Activated CD8-positive, alpha-beta memory T cell treated with anti-CD3 and anti-CD28 coated beads, Interleukin-2, amount 10 ng/mL, durations not matched to agents 7 days and 5 days (primary cell): ENCODE measurements around the gene USP12. TPM values are rescaled to one million over a fixed set of nuclear protein-coding genes. Genes with fewer than 3 reads are reported as not detected.
A peak's percentile ranks its signal among the peaks of the same experiment; 100 is the strongest.

Source experiments
- ATAC-seq: fragments of 150-1000 bp; cut with Tn5 transposase; one replicate; pipeline ENCODE4 v1.10.0; 2021; ENCODE audit warnings: moderate library complexity
- CTCF ChIA-PET: fragments of 350-600 bp; sonication (Branson Sonifier 250); formaldehyde crosslinking; loops from one replicate; lab custom pipeline; 2021; ENCODE audit warnings: antibody characterized with exemption; lab: Charles Lee
- DNase-seq: peaks from one replicate; pipeline ENCODE4 v3.0.0-alpha.2; 2020
- H3K27ac Mint-ChIP-seq: one replicate; pipeline ENCODE4 v1.8.0; 2021; ENCODE audit warnings: mild to moderate bottlenecking, mixed read lengths
- H3K27me3 Mint-ChIP-seq: one replicate; pipeline ENCODE4 v1.8.0; 2021; ENCODE audit warnings: mixed read lengths
- H3K36me3 Mint-ChIP-seq: one replicate; pipeline ENCODE4 v1.8.0; 2021; ENCODE audit warnings: mild to moderate bottlenecking, mixed read lengths
- H3K4me1 Mint-ChIP-seq: one replicate; pipeline ENCODE4 v1.8.0; 2021; ENCODE audit warnings: mixed read lengths
- H3K4me3 Mint-ChIP-seq: one replicate; pipeline ENCODE4 v1.8.0; 2021; ENCODE audit warnings: mild to moderate bottlenecking, moderate library complexity, mixed read lengths
- H3K9me3 Mint-ChIP-seq: one replicate; pipeline ENCODE4 v1.8.0; 2022; ENCODE audit warnings: low read depth, mixed read lengths
- total RNA-seq, 2 experiments: library from RNA; stranded (reverse); gene quantifications; one replicate each; pipeline ENCODE4 v1.2.3, GENCODE V29; 2021

The USP12 gene
- total RNA-seq, 2 experiments from 2014 or later, result 32.0 to 38.9 TPM

DNA sequence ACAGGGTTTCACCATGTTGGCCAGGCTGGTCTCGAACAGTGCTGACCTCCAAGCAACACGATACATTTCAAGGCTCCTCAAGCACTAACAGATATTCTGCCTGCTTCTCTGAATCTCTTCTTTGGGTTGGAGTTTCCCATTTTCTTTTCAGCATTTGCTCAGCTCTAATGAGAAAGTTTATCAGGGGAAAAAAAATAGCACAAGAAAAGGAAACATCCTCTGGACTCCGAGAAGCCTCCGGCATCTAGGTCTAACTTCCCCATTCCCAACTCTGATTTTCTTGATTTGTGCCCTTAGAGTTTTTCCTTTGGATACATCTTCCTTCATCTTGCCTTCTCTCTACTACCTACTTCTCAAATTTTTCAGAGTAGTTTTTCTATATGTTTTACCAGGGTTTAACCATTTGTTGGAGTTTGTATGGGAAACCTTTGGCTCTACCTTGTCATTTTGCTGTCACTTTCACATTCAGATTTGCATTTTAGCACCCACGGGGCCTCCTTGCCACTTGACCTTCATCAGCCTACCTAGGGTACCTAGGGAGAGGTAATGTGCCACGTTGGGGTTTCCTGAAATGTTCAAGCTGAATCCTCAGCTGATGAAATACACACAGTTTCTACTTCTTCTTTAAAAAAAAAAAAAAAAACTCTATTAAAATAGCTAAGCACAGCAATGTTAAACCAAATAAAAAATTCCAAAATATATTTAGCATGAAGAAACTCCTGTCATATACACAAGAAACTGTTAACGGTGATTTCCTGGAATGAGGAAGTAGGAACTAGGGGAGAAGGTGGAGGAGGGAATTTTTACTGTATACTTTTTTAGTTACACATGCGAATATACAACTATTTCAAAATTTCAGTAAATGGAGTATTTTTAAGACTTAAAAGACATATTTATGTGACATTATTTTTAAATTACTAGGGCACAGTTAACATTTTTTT lies 5.1 kb upstream of the USP12 start:
- H3K9me3 Mint-ChIP-seq, result no peaks in the 10 kb centered on the region
- no peak overlapping the region for H3K27ac Mint-ChIP-seq
- H3K27me3 Mint-ChIP-seq, result no peaks in the 10 kb centered on the region
- H3K4me3 Mint-ChIP-seq, result no peak overlapping the region
- ATAC-seq, result no peak
- no peaks in the 10 kb centered on the region for H3K36me3 Mint-ChIP-seq
- DNase-seq, result no peak
- CTCF ChIA-PET, result no interaction called here
- peaks cover 22% of the 10 kb centered on the region for H3K4me1 Mint-ChIP-seq

DNA sequence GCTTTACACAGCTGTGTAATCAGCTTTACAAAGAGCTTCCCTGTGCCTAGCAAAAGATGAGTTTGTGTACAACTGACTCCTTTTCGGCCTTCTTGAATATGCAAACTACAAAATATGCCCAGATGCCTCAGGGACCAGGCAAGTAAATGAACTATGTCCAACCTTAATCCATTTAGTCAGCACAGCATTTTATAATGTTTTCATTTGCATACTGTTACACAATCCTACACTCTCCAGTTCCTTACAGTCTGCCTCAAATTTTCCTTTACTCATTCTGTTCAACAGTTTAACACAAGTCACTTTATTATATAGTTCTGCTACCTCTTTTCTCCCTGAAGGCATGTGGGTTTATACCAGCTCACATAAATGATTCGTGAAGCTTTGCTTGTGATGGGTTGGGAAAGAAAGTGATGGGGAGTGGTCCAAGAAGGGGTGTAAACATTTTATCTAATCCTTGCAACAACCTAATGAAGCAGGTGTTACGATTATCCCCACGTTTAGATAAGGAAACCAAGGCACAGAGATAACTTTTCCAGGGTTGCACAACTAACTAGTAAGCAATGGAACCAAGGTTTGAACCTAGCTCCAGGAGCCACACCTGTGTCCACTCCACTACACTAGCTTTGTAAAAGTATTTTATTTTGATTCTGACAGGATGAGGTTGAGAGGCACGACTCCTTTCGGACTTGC lies 3.3 kb upstream of the USP12 start:
- CTCF ChIA-PET, result interaction anchor here (0.9 kb wide), 1 partner anchor 189 kb away, joined by 3 read pairs; no protein-coding TSS in a partner anchor

DNA sequence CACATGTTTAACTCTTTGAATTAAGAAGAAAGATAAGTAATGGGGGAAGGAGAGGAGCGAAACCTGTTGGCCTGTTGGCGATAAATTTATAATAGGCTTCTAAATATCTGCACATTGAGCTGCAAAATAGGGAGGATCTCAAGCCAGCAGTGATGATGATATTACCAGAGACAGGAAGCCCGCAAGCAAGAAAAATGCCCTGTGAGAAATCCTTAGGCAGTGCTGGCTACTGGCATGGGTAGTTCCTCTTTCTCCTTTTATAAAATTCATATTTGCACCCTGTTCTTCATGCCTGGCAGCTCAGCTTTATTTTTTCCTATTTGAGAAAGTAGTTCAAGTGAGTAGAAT lies 858 bp upstream of the USP12 start:
- Mint-ChIP-seq H3K27me3 (no peaks in the 10 kb centered on the region), H3K9me3 (no peaks in the 10 kb centered on the region), H3K4me1 (peaks cover 49% of the 10 kb centered on the region), H3K4me3 (peak overlapping the region; percentile 79), H3K27ac (peak overlapping the region; percentile 88), H3K36me3 (peaks cover 3% of the 10 kb centered on the region)
- ATAC-seq (no peak), DNase-seq (peak; percentile 47)
- CTCF ChIA-PET, result interaction anchor here (0.7 to 1.8 kb wide), 4 partner anchors 28 to 187 kb away, joined by 3 to 5 read pairs (median 4); no protein-coding TSS in a partner anchor

More for the DNA sequence above, 3.3 kb upstream of the USP12 start:
- H3K36me3 Mint-ChIP-seq, result peaks cover 3% of the 10 kb centered on the region
- no peak overlapping the region for H3K27ac Mint-ChIP-seq
- DNase-seq (no peak), ATAC-seq (no peak)
- no peaks in the 10 kb centered on the region for H3K27me3 Mint-ChIP-seq
- H3K4me3 Mint-ChIP-seq, result no peak overlapping the region
- H3K9me3 Mint-ChIP-seq, result no peaks in the 10 kb centered on the region
- H3K4me1 Mint-ChIP-seq, result peaks cover 29% of the 10 kb centered on the region

DNA sequence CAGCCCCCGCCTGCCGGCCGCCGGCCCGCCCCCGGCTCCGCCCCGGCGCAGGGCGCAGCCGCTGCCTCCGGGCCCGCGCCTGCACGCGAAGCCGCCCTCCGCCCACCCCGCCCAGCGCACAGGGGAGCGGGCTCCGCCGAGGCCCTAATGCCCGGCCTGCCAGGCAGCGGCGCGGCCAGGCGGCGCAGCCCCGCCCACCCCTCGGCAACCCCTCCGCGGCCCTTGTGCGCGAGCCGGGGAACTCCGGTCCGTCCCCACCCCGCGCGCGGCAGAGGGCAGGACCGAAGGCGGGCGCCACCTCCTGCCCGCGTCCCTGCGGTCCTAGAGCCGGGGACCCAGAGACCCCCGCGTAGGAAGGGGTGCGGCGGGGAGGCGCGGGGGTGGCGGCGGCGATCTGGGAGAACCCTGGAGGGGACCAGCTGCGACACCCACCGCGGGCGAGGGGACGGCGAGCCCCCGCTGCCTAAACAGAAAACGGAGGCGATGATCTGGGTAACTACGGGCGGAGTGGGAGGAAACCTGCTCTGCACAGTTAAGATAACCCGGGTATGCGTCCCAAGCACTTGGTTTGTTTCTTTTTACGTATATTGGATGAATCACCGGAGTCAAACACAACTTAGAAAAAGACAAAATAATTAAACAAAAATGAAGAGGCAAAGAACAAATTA lies 350 bp upstream of the USP12 start:
- peak; percentile 91 for ATAC-seq
- peaks cover 49% of the 10 kb centered on the region for H3K4me1 Mint-ChIP-seq

DNA sequence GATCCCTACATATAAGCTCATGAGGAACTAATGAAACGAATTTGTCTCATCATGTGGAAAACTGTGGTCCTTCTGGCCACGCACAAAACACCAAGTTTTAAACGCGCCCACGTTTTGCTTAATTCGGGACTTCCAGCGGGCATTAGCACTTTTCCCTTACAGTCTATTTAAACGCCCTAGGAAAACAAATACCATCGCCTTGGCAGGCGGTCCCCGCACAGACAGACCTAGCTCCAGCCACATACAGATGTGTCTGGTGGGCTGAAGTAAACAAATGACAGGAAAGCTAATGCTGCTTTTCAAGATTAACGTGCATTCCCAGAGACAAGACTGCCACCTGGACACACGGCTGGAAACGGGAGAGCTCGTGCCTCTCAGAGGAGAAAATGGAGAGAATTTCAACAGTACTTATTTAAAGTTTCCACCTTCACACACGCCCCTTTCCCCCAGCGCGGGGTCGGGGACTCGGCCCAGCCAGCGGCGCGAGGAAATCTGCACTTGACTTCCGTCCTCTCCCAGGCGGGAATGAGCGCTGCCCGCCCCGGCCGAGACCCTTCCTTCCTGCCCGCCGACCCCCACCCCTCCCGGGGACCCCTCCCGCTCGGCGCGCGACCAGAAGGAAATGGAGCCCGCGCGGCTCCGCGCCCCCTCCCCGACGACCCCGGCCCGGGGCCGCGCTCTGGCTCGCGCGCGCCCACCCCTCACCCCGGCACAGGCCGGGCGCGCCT lies 931 bp downstream of the USP12 start:
- peak overlapping the region; percentile 92 for H3K4me3 Mint-ChIP-seq
- H3K27ac Mint-ChIP-seq, result peak overlapping the region; percentile 97
- ATAC-seq (no peak), DNase-seq (peak; percentile 51)
- no peaks in the 10 kb centered on the region for H3K27me3 Mint-ChIP-seq
- CTCF ChIA-PET, result interaction anchor here (0.9 to 1.5 kb wide), 5 partner anchors 10 to 185 kb away, joined by 3 to 7 read pairs (median 4); partner anchors contain the start of gene RASL11A
- H3K9me3 Mint-ChIP-seq, result no peaks in the 10 kb centered on the region
- H3K4me1 Mint-ChIP-seq, result peaks cover 53% of the 10 kb centered on the region
- peaks cover 4% of the 10 kb centered on the region for H3K36me3 Mint-ChIP-seq

More for the DNA sequence above, 350 bp upstream of the USP12 start:
- CTCF ChIA-PET, result interaction anchor here (0.7 to 1.8 kb wide), 4 partner anchors 29 to 187 kb away, joined by 3 to 5 read pairs (median 4); no protein-coding TSS in a partner anchor
- Mint-ChIP-seq H3K27ac (peak overlapping the region; percentile 88), H3K4me3 (peak overlapping the region; percentile 79), H3K9me3 (no peaks in the 10 kb centered on the region), H3K36me3 (peaks cover 3% of the 10 kb centered on the region), H3K27me3 (no peaks in the 10 kb centered on the region)
- peak; percentile 94 for DNase-seq

DNA sequence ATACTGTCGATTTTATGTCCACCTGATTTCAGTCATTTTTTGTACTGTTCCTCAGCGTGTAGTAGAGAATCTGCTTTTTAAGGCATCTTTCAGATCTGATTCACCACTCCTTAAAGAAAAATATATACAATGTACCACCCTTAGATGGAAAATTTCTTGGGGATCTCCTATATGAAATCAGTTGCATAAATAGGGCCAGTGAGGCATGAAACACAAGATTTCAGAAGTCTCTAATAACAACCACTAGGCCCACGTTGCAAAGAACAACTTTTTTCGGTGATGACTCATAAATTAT lies 1.4 kb downstream of the USP12 start:
- Mint-ChIP-seq H3K36me3 (peaks cover 7% of the 10 kb centered on the region), H3K27me3 (no peaks in the 10 kb centered on the region), H3K4me3 (peak overlapping the region; percentile 92), H3K9me3 (no peaks in the 10 kb centered on the region), H3K27ac (peak overlapping the region; percentile 97), H3K4me1 (peaks cover 57% of the 10 kb centered on the region)
- CTCF ChIA-PET, result interaction anchor here (0.9 to 1.5 kb wide), 5 partner anchors 10 to 185 kb away, joined by 3 to 7 read pairs (median 4); partner anchors contain the start of gene RASL11A
- DNase-seq, result no peak
- ATAC-seq, result no peak

DNA sequence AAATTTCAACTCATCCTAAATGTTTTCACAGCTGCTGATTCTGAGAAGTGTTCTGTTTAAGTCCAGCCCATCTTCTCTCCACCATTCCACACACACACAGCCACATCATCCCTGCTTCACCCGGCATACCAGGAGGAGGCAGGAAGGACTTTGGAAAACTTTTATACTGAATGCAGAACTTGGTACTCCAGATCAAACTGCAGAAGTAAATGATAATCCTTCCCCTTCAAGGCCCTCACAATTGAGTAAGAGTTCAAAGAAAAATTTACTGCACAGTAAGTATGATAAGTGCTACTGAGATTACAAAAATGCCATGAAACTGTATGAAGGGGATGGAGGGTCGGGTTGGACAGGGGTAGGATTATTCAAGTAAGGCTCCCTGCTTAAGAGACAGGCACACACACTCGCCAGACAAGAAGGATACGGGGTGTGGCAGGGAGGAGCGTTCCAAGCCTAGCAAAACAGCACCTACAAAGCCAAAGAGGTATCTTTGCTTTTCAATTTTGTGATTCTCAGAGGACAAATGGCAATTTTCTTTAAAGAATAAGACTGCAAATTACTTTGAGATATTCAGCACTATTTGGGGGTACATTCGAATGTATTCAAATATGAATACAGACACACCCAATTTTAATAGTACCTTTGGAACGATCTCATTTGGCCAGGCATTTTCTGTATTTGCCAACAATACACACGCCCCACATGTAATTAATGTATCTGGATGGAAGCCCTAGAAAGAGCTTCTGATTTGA lies 2.5 kb downstream of the USP12 start:
- Mint-ChIP-seq H3K36me3 (peaks cover 7% of the 10 kb centered on the region), H3K27me3 (no peaks in the 10 kb centered on the region), H3K4me1 (peaks cover 57% of the 10 kb centered on the region), H3K4me3 (peak overlapping the region; percentile 92), H3K27ac (peak overlapping the region; percentile 61), H3K9me3 (no peaks in the 10 kb centered on the region)
- DNase-seq (no peak), ATAC-seq (no peak)
- CTCF ChIA-PET, result interaction anchor here (1.4 to 1.5 kb wide), 2 partner anchors 8 to 183 kb away, joined by 4 read pairs; no protein-coding TSS in a partner anchor

DNA sequence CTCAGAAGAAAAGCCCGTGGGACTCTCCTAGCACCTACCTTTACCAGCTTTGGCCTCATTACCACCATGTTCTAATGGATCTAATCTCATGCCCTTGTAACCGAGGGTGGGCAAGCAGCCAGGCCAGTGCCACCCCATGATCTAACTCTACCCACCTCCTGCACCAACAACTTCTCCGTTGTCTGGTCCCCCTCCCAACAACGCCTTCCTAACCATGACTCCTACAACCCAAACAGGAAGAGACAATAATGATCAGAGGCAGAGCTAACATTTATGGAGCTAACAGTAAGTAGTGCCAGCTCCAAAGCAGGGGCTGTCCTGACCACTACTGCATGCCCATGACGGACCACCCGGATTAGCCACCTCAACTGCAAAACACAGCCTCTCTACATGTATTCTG lies 3.5 kb downstream of the USP12 start:
- Mint-ChIP-seq H3K4me1 (peaks cover 58% of the 10 kb centered on the region), H3K27ac (peak overlapping the region; percentile 4), H3K4me3 (peak overlapping the region; percentile 23), H3K27me3 (no peaks in the 10 kb centered on the region), H3K9me3 (no peaks in the 10 kb centered on the region), H3K36me3 (peaks cover 12% of the 10 kb centered on the region)
- CTCF ChIA-PET, result interaction anchor here (1.5 kb wide), 1 partner anchor 182 kb away, joined by 4 read pairs; no protein-coding TSS in a partner anchor
- no peak for DNase-seq
- ATAC-seq, result no peak

DNA sequence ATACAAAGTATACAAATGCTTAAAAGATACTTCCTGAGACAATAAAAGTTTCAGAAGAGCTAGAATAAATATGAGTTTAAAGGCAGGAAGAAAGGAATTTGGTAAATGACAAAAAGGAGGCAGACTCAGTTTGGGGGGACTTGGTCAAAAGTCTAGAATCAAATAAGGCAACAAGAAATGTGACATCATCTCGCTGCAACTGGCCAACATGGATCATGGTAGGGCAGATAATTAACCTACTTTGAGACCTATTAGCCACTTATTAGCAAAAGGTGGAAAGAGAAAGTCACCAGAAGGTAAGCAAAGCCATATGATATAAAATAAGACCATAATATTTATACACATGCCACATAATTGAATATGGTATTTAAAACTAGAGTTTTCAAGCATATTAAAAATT lies 5.3 kb downstream of the USP12 start:
- H3K36me3 Mint-ChIP-seq, result peaks cover 19% of the 10 kb centered on the region
- DNase-seq (no peak), ATAC-seq (no peak)
- H3K27ac Mint-ChIP-seq, result no peak overlapping the region
- peaks cover 61% of the 10 kb centered on the region for H3K4me1 Mint-ChIP-seq
- H3K9me3 Mint-ChIP-seq, result no peaks in the 10 kb centered on the region
- peak overlapping the region; percentile 6 for H3K4me3 Mint-ChIP-seq
- no peaks in the 10 kb centered on the region for H3K27me3 Mint-ChIP-seq
- CTCF ChIA-PET, result interaction anchor here (1.1 kb wide), 1 partner anchor 80 kb away, joined by 3 read pairs; no protein-coding TSS in a partner anchor

DNA sequence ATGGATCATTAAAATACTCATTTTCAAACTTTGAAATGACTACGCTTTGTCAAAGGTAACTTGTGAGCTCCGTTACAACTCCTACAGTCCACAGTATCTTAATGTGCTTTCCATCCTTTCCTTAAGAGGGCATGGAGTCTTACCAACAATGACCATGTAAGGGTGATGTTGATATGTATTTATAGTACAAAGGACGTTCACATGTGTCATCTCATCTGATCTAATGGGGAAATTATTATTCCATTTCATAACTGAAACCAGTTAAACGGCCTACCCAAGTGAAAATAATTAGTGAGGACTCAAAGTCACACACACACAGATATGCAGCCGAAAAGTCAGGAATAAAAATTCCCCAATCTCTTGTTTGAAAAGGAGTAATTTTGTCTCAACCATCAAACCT lies 9.6 kb downstream of the USP12 start:
- Mint-ChIP-seq H3K36me3 (peaks cover 44% of the 10 kb centered on the region), H3K4me1 (peaks cover 58% of the 10 kb centered on the region)
- ATAC-seq, result no peak

DNA sequence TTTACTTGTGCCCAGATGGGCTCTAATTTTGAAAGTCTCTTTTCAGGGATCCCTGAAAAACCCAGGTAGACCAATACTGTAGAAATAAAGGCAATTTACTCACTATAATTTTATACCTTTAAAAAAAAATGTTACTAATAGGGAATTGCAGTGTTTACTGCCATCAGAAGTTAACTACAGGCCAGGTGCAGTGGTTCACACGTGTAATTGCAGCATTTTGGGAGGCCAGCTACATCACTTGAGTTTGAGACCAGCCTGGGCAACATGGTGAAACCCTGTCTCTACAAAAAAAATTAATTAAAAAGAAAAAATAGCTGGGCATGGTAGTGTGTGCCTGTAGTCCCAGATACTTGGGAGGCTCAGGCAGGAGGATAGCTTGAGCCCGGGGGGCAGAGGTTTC lies 10.2 kb downstream of the USP12 start:
- CTCF ChIA-PET, result interaction anchor here (0.9 to 1.6 kb wide), 4 partner anchors 9 to 31 kb away, joined by 3 to 4 read pairs (median 3); no protein-coding TSS in a partner anchor
- Mint-ChIP-seq H3K4me1 (peaks cover 54% of the 10 kb centered on the region), H3K36me3 (peaks cover 47% of the 10 kb centered on the region)

More for the DNA sequence above, 9.6 kb downstream of the USP12 start:
- Mint-ChIP-seq H3K27ac (peak overlapping the region; percentile 48), H3K9me3 (peaks cover 7% of the 10 kb centered on the region), H3K27me3 (no peaks in the 10 kb centered on the region), H3K4me3 (peak overlapping the region; percentile 24)
- CTCF ChIA-PET, result interaction anchor here (0.9 to 2.1 kb wide), 4 partner anchors 15 to 31 kb away, joined by 3 to 6 read pairs (median 3); no protein-coding TSS in a partner anchor
- DNase-seq, result no peak

More for the DNA sequence above, 10.2 kb downstream of the USP12 start:
- no peaks in the 10 kb centered on the region for H3K27me3 Mint-ChIP-seq
- H3K9me3 Mint-ChIP-seq, result peaks cover 10% of the 10 kb centered on the region
- DNase-seq (no peak), ATAC-seq (no peak)
- no peak overlapping the region for H3K4me3 Mint-ChIP-seq
- H3K27ac Mint-ChIP-seq, result no peak overlapping the region
